AG09319 (cell line): ENCODE data around the gene FMN2.

Experiments used
- DNase-seq: peaks from one replicate; pipeline ENCODE4 v3.0.0-alpha.2; 2010; ENCODE audit warnings: low read depth; ENCODE audit errors: extremely low read depth
- CTCF ChIP-seq: IDR thresholded peaks from 2 replicates; pipeline ENCODE4 v1.5.1; 2011; ENCODE audit warnings: low read depth, mild to moderate bottlenecking, inconsistent platforms, low read length, moderate library complexity

Gene FMN2

DNA sequence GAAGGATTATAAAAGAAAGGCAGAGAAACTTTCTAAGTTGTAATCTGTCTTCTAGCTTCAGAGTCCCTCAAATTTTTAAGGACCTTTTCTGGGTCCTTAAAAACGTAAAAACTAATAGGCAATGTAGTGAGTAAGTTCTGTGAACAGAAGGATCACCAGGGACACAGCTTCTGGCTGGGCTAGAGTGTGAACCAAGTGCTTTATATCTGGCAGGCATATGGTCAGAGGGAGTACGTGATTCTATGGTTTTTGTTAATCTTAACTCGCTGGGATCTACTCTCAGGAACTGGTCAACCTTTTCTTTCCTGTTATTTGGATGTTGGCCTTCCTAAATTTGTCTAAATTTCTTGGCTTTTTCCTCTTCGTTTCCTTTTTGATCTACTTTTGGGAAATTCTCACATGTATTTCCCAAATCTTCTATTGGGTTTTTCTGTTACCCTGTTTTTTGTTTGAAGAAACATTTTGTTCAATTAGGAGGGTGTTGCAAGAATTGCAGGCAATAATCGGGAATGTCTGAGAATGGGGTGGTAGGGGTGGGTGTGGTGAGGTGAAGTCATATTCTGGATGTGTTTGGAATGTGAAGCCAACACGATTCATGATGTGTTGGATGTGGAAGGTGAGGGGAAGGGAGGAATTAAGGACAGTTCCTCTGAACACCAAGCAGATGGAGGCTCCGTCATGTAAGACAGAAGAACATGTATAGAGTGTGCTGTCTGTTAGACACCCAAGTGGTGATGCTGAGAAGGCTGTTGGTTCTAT, 193.2 kb downstream of the FMN2 start:
- no peak for DNase-seq
- no peak for TF ChIP-seq CTCF

- peak; percentile 90 for DNase-seq
- TF ChIP-seq CTCF = no peak; the same call in 1 of the 2 replicates
Measured at GRCh38 chr1:240285540-240285939, 193.9 kb downstream of the FMN2 start.

- DNase-seq = no peak
- no peak for TF ChIP-seq CTCF
Measured at GRCh38 chr1:240287722-240288121, 196.0 kb downstream of the FMN2 start.

DNA sequence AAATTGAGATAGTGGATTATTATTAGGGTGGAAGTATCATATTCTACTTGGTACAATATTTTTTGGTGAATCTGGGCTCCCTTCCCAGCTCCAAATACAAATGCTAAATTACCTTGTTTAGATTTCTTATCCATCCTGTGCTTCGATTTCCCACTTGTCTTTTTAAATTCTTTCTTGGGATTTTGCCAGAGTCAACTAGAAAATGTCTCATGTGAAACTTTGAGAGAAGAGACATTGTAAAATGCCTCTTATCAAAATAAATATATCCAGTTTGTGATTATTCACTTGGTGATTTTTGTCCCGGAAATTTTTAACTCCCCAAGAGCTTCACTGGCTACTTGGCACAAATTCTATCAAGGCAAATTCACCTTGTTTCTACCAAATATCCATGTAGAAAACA, 202.0 kb downstream of the FMN2 start:
- no peak for DNase-seq
- TF ChIP-seq CTCF = no peak

GRCh38 chr1:240294566-240294965, 202.9 kb downstream of the FMN2 start:
- TF ChIP-seq CTCF = no peak
- DNase-seq = no peak

DNA sequence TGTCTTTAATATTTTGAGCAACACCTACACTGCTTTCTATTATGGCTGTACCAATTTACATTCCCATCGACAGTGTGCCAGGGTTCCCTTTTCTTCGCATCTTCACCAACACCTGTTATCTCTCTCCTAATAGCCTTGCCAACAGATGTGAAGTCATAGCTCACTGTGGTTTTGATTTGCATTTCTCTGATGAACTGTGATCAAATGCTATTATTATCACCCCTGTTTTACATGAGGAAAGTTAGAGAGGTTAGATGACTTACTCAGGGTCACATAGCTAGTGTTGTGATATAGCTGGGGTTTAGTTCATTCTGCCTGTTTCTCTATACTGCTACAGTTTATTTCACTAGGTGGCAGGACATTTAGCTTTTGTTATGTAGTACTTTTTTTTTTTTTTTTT, 204.1 kb downstream of the FMN2 start:
- DNase-seq = no peak
- no peak for TF ChIP-seq CTCF

DNA sequence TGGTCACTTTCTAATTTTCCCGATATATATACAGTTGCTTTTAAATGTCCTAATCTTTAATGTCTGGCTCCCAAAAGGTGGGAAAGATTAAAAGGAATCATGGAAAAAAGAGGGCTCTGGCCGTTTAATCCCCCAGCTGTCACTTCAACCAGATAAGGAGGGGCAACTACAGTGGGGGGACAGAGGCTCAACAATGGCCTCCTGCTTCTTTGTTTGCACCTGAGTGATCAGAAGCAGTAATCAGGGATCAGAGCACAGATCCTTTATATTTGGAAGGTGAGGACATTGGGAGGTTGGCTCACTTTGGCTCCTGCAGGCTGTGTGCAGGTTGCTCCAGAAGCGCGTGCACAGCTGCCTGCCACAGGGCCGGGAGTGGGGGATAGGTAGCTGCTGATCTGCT, 212.8 kb downstream of the FMN2 start:
- no peak for DNase-seq
- TF ChIP-seq CTCF = no peak
